HG03469 (cell line): ENCODE results near the gene DGKG.

Experiments
- ATAC-seq: cut with Tn5 transposase; IDR thresholded peaks from one replicate; pipeline ENCODE4 v1.9.1; 2021; ENCODE audit warnings: mild to moderate bottlenecking, moderate library complexity, moderate number of reproducible peaks; ENCODE audit not compliant: unreplicated experiment

DGKG gene

GRCh38 chr3:186361762-186362536, at the start of gene DGKG:
Gene DGKG, minus strand, starts transcription at chr3:186362234. Its CDS starts 41,775 bp downstream, at chr3:186320459.
- no peak for ATAC-seq

- no peak for ATAC-seq
These were observed 49.1 kb upstream of the DGKG start for GRCh38 chr3:186411089-186411488.

GRCh38 chr3:186406669-186407635, 44.9 kb upstream of the DGKG start:
- no peak for ATAC-seq

DNA sequence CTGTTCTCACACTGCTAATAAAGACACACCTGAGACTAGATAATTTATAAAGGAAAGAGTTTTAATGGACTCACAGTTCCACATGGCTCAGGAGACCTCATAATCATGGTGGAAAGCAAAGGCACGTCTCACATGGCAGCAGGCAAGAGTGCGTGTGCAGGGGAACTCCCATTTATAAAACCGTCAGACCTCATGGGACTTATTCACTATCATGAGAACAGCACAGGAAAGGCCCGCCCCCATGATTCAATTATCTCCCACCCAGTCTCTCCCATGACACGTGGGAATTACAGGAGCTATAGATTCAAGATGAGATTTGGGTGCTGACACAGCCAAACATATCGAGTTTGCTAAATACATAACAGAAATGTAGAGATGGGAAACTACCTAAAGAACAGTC, 39.5 kb upstream of the DGKG start:
- ATAC-seq, result no peak

DNA sequence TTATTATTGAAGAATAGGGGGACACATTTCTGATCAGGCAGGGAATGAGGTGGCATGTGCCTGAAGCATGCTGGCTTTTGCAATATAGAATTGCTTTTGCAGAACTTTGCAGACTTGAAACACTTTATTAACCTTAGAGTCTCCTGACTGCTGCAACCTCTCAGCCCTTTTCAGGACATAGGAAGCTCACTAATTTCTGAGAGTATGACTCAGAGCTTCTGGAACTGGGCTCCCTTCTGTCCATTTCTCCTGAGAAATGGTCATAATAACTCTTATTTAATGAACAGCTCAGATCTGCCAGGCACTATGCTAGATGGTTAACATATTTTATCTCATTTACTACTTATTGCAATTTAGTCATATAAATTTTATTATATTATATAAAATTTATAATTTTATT, 38.6 kb upstream of the DGKG start:
- ATAC-seq, result no peak

DNA sequence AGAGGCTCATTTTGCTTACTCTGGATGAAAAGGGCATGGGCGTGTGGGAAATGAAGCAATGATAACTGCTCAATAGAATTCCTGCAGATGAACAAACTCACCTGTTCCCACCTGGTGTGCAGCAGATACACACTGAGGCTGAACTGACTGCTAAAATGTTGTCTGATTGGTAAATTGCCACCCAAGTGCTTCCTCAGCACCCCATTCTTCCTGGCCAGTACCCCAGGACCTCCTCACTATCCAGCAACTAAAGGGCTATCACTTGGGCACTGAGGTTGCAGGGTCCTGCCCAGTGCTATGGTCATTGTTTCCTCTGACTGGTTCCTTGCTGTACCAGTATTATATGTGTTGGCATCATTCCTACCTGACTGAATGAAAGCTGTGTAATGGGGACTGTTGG, 38.0 kb upstream of the DGKG start:
- no peak for ATAC-seq

DNA sequence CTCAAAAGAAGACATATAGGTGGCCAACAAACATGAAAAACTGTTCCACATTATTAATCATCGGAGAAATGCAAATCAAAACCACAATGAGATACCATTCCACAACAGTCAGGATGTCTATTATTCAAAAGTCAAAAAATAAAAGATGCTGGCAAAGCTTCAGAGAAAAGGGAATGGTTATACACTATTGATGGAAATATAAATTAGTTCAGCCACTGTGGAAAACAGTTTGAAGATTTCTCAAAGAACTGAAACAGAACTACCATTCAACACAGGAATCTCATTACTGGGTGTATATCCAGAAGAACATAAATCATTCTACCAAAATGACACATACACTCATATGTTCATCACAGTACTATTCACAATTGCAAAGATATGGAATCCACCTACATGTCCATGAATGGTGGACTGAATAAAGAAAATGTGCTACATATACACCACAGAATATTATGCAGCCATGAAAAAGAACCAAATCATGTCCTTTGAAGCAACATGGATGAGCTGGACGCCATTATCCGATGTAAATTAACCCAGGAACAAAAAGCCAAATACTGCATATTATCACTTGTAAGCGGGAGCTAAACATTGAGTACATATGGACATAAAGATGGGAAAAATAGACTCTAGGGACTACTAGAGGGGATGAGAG, 32.7 kb upstream of the DGKG start:
- no peak for ATAC-seq

- no peak for ATAC-seq
These were observed 25.0 kb upstream of the DGKG start for GRCh38 chr3:186386883-186387560.

DNA sequence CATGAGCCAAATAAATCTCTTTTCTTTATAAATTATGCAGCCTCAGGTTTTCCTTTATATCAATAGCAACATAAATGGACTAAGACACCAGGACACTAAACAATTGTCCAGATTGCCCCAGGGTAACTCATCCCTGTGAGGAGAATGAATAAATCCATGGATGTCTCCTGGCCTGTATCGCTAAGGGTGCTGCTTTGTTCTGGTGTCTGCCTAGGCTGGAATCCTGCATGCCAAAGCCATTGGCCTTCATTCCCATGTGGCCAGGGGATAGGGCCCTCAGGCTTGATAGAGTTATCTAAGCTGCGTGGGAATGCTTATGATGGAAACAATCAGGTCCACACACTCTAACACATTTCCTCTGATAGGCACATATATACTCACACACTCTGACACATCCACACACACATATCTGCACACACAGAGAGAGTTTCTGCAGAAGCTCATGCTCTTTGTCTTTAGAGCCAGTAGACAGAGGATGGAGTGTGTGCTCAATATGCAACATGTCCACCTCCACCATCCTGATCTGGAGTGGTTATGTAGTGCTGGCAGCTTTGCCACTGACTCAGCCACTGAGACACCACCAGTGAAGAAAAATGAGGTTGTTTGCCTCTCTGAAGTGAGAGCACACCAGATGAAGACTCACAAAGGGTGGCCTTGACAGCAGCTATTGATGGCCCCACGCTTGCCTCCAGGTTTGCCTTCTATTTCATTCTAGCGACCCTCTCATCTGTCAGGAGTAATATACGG, 24.0 kb upstream of the DGKG start:
- no peak for ATAC-seq

GRCh38 chr3:186383026-186383993, 21.3 kb upstream of the DGKG start:
- ATAC-seq, result no peak

DNA sequence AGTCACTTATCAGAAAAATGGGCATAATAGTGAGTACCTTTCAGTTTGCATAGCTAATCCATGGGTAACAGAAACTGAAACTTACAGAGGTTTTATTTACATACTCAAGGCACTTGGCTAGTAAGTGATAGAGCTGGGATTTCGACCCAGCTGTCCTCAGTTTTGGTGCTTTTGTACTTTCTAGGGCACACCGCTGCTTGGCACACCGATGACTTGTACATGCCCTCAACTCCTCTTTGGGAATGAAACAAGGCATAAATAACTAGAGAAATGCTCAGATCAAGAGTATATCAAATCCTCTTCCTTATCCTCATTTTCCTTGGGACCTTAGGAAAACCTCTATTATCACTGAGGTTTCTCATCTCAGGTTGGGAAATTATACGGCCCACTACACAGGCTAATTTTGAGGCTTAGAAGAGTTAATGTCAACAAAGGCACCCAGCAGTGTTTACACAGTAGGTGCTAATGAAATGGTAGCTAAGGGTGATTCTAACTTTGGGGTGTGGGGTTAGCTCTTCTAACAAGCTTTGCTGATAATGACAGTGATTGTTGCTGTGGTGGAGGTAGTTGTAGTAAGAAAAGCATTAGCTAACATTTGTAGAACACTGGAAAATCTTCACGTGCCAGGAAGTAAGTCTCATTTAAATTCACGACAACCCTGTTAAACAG, 20.3 kb upstream of the DGKG start:
- no peak for ATAC-seq

DNA sequence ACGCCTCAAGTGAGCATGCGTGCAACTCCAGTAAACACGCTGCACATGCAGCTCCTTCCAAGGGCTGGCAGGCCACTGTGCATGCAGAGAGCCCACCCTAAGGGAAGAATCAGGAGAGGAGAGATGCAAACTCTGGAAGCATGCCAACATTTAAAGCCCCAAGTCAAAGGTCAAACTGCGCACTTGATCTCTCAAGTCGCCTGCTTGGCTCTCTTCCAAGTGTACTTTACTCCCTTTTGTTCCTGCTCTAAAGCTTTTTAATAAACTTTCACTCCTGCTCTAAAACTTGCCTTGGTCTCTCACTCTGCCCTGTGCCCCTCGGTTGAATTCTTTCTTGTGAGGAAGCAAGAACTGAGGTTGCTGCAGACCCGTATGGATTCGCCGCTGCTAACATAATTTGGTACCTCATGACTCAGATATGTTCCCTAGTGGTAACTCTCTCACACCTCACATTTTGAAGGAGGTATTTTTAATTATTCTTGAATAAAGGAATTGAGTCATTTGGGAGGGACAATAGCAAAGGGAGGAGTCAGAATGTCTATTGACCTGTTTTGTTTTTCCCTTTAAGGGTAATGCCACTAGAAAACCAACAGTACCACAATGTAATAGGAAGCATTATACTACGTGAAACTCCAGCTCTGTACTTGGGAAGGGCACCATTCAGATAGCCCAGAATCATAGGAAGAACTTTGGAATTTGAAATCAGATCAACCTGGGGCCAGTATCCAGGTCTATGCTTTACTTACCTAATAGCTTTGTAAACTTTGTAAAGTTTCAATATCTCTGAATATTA, 19.6 kb upstream of the DGKG start:
- ATAC-seq, result no peak

DNA sequence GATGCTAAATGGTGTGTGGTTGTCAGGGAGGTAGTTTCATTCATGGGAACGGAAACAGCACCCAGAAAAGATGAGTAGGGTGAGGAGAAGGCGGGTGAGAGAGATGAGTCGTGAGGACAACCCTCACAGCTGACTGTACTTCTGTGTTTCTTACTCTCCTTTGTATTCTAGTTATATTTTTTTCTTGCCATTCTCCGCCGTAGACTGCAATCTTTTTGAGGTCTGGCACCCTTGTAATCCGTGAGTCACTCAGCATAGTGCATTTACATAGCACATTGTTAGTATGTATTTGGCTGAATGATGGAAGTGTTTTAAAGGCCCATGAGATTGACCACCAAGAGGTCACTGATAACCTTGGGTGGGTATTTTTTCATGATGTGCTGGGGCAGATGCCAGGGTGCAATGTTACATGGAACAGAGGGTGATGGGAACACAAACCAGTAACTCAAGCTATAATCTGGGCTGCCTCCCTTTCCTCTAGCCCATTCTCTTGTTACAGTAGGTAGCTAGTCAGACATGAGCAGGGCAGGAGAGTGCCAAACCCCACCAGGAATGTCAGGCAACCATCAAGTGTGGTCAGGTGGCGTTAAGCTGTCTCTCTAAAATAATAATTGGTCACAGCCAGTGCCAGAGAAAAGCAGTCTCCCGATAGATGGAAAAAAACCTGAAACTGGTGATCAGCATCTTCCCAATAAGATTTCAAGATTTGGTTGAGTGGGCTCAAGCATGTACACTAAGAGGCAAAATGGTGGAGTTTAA, 18.8 kb upstream of the DGKG start:
- no peak for ATAC-seq

DNA sequence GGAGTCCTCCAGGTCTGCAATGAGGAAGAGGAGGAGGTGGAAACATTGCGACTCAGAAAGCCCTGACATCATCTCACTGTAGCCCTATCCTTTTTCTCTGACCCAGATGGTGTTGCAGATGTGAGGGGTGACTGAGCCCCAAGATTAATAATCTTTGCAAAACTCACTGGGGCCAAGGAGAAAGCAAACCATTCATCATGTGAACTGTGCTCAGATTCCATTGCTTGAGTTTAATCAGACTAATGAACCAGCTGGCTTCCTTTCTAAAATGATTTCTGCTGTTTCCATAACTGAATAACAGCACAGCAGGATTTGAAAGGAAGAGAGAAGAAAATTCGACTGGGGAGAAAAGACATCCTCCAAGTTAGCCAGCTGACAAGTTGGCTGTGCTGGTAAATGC, 13.4 kb upstream of the DGKG start:
- no peak for ATAC-seq

GRCh38 chr3:186374376-186374775, 12.3 kb upstream of the DGKG start:
- no peak for ATAC-seq

GRCh38 chr3:186369217-186369616, 7.2 kb upstream of the DGKG start:
- ATAC-seq, result no peak

DNA sequence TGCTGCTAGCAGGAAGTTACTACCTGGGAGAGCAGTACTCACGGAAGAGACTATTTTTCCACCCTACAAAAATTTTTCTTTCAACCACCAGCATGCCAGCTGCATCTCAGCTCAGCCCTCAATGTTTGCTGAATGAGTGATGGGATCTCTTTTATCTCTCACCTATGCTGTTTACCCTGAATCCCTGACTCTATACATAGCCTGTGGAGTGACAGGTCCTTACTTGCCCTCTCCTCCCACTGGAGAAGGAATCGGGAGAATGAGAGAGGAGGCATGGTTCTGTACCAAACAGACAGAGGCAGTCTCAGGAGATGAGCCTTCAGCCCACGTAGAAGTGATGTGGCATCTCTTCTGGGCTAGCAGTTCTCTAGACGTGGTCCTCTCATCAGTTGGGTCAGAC, 6.7 kb upstream of the DGKG start:
- ATAC-seq, result no peak
